Hematopoietic multipotent progenitor cell (in vitro differentiated cells): ENCODE data around the gene FBXO17. TPM values are rescaled to one million over a fixed set of nuclear protein-coding genes. Genes with fewer than 3 reads are reported as not detected.

Experiments
- DNase-seq, 3 donors: peaks; one replicate each; pipeline ENCODE4 v3.0.0-alpha.2; 2011 to 2015; ENCODE audit warnings: low read depth in 2 of 3, low spot score in 2 of 3
- total RNA-seq: library from RNA; depleted of rRNA; stranded (reverse); fragments of >200 nt; gene quantifications from one replicate; pipeline ENCODE4 v1.2.3, GENCODE V29; 2012

Gene FBXO17
- total RNA-seq, 1 donor, result 0.27 TPM

DNA sequence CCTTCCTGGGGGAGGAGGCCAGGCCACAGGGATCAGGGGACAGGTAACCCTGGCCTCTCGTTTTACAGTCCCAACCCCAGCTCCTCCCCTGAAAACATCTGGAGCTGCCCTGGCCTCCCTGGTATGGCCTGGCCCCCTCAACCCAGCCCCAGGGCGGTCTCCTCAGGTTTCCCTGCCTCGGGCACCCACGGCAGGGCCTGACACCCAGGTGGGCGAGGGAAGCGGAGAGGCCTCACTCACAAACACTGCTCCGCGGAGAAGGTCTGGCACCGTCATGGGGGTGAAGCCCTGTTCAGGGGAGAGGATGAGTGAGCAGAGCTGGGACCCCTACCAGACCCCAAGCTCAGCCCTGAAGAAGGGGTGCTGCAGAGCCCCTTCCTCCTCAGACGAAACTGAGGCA is 57.0 kb downstream of the FBXO17 start:
- no peak for DNase-seq

DNA sequence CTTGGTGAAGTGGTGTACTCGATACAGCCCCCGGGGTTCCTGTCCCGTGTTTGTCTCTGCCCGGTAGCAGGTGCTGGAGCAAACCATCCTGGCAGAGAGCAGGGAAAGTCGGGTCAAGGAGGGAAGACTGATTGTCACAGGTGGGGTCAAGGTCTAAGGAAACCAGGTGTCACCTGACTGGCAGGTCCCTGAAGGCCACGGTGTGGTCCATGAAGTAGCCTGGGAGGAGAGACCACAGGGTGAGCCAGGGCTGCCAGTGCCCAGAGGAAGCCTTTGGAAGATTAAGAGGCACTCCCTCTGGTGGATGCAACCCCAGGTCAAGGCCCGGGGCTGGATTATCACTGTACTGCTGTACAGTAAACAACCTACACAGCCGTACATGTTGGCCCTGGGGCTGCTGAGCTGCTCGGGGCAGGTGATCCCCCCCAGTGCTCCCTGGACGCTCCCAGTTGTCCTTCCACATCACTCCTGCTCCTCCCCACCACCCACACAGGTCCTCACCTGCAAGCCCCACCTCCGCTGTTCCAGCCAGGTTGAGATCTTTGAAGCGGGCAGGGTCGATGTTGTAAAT is 57.5 kb downstream of the FBXO17 start:
- DNase-seq, result no peak

DNA sequence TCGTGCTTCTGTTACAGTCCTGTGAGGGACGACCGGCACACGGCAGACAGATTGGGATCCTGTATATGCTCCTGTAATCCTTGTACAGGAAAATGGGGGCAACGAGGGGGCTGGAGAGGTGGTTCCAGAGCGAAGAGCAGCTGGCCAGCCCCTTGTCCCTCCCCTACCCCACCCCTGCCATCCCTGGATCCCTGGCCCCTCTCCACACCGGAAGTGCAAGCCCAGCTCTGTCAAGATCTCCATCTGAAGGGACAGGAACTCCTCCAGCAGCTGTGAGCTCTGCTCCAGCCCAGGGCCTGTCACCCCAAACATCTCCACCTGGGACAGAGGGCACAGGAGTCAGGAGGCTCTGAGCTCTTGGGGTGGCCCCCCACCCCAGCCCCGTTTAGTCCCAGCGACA is 58.0 kb downstream of the FBXO17 start:
- no peak for DNase-seq

DNA sequence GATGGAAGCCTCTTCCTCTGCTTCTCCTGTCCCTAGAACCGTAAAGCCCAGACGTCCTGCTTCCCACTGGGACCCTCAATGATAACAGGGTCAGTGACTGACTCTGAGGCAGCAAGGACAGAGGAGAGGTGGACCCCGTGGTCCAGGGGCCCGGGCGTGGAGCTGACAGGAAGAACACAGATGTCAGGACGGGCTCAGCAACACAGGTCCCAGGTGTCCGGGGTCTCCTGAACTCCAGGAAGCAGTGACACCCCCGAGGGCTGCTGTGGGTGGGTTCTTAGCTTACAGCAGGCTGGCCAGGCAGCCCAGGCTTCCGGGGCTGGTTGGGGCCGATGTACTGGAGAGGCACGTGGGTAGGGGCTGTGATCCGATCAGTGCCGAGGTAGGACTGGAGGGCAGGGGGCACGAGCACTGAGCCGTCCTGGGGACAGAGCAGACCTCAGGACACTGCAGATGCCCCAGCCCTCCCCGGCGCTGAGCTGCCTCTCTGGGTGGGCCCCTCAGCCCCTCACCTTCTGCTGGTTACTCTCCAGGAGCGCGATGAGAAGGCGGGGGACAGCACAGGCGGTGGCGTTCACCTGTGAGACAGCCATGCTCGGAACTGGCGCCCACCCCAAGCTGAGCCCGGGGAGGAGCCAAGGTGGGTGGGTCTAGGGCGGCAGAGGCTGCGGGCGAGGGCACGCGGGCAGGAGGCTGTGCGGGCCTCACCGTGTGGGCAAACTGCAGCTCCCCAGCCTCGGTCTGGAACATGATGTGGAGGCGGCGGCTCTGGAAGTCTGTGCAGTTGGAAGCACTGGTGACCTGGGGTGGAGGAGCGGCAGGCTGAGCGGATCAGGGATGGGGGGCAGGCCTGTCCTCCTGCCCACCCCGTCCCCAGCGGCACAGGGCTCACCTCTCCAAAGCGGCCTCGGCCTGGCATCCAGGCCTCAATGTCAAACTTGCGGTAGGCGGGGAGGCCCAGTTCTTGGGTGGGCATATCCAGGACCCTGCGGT is 59.9 kb downstream of the FBXO17 start:
- DNase-seq, result no peak

DNA sequence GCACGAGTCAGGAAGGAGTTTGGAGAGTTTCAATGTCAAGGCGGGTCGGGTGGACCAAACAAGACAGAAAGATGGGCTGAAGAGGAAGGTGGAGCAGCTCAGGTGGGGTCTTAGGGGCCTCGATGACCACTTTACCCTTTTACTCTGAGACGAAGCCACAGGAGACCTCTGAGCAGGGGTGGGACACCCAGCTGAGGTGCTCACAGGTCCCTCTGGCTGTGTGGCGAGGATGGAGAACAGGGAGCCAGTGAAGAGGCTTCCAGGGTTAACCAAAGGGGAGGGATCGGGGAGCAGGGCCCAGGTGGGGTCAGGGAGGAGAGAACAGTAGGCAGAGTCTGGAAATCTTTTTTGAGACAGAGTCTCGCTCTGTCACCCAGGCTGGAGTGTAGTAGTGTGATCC is 61.6 kb downstream of the FBXO17 start:
- DNase-seq, result no peak

DNA sequence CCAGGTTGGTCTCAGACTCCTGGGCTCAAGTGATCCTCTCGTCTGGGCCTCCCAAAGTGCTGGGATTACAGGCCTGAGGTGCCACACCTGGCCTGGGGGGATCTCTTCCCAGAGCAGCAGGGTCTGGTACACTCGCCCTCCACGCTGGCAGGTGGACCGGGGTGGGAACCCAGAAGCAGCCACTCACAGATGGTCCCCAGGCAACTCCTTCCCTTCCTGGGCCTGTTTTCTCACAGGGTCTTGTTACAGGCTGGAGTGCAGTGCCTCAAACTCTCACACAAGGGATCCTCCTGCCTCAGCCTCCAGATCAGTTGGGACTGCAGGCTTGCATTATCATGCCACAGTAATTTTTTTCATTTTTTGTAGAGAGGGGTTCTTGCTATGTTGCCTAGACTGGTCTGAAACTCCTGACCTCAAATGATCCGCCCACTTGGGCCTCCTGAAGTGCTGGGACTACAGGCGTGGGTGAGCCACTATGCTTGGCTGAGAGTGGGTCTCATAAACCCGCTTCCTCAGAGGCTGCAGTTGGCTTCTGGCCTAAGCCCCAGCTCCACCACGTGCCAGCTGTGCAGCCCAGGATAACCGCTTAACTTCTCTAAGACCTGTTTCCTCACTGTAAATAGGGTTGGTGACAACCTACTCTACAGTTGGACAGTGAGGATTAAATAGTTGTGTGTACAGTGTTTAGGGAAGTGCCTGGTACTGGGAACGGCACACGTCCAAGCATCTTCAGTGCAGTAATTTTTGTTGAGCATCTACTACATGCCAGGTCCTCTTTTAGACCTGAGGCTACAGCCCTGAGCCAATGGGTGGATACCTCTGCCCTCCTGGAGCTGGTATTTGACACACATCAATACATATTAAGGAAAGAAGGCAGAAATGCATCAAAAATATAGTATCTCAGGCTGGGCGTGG is 62.7 kb downstream of the FBXO17 start:
- peak in 2 of 3 donors; percentile 16 to 50 for DNase-seq

DNA sequence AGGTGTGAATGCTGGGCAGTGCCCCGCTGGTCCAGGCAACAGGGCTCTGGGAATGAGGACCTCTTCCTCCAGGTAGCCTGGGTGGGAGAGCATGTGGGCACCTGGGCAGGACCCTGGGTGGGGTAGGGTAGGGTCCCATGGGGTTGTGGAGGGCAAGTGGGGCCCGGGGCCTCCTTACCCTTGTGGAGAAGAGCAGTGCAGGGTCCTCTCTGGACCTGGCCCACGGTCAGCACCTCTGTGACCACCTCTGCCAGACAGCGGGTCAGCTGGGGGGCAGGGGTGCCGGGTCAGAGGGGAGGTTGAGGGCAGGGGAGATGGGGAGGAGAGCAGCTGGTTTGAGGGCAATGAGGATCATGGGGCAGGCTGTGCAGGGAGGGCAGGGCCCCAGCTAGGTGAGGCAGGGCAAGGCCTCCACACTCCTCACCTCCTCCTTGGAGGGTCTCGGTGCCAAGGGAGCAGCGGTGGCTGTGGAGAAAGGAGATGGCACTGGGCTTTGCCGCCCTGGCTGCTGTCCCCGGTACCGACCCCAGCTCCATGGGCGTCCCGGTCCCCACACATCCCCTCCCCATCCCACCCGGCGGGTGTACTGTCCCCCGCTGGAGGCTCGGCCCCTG is 64.0 kb downstream of the FBXO17 start:
- no peak for DNase-seq

DNA sequence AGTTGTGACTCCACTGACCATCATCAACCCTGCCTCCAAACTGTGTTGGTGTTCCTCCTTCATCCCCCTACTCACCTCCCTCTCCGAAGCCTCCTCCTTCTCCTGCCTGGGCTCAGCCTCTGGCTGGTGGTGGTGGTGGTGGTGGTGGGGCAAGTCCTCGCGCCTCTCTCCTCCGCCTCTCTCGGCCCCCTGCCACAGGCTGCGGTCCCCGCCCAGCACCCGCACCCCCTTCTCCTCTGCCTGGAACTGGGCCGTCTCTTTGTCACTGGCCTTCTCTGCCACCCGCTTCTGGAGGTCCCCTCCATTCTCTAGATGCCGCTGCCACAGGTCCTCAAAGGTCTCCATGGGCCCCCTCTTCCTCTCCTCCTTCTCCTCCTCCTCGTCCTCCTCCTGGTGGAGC is 65.1 kb downstream of the FBXO17 start:
- DNase-seq, result no peak

DNA sequence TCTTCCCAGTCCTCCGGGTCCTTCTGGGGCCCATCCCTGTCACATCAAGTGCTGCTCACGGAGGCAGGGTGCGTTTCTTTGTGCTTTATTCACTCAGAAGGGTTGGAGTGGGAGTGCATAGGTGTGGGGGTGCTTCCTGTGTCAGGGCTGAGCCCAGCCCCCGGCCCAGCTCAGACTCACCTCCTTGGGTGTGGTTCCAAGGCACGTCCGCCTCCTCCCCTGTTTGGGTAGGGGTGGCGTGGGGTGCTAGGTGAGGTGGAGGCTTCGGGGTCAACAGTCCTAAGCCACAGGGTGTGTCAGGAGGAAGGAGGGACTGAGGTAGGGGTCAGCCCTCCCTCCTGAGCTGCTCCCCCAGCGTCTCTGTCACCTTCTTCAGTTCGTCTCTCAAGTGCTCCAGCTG is 66.6 kb downstream of the FBXO17 start:
- DNase-seq, result no peak

DNA sequence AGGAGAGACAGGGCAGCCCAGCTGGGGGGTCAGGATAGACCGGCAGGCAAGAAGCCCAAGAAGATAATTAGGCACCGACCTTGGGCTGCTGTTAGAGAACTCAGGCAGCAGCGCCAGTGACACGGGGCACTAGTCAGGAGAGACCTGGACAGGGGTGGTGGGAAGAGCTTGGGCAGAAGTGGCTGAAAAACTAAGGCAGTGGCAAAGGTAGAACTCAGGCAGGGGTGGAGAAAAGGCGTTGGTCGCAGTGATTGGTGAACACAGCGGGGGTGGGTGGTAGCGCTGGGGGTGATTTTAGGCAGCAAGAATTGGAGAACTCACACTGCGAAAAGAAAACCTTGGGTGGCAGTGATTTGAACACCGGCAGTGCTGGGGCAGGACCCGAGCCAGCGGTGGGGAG is 67.9 kb downstream of the FBXO17 start:
- DNase-seq, result no peak

DNA sequence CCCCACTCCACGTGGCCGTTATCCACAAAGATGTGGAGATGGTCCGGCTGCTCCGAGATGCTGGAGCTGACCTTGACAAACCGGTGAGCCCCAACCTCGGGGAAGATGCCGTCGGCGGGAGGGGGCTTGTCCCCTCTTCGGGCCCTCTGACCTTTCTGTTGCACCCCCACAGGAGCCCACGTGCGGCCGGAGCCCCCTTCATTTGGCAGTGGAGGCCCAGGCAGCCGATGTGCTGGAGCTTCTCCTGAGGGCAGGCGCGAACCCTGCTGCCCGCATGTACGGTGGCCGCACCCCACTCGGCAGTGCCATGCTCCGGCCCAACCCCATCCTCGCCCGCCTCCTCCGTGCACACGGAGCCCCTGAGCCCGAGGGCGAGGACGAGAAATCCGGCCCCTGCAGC is 68.3 kb downstream of the FBXO17 start:
- no peak for DNase-seq

DNA sequence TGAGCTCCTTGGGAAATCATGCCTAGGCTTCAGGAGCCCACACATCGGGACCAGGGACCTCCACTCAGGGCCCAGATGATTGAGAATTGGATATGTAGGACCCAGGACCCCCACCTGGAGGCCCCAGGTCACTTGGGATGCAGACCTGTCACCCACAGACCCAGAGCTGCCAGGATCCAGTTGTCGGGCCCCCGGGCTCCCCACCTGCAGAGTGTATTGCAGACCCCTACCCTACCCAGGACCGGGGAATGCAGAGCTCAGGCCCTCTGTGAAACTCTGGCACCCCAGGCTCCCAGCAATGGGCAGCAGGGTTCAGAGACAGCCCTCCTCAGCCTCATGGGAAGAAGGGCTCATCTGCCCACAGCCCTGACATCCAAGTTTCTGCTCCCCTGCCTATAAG is 69.9 kb downstream of the FBXO17 start:
- DNase-seq, result no peak

DNA sequence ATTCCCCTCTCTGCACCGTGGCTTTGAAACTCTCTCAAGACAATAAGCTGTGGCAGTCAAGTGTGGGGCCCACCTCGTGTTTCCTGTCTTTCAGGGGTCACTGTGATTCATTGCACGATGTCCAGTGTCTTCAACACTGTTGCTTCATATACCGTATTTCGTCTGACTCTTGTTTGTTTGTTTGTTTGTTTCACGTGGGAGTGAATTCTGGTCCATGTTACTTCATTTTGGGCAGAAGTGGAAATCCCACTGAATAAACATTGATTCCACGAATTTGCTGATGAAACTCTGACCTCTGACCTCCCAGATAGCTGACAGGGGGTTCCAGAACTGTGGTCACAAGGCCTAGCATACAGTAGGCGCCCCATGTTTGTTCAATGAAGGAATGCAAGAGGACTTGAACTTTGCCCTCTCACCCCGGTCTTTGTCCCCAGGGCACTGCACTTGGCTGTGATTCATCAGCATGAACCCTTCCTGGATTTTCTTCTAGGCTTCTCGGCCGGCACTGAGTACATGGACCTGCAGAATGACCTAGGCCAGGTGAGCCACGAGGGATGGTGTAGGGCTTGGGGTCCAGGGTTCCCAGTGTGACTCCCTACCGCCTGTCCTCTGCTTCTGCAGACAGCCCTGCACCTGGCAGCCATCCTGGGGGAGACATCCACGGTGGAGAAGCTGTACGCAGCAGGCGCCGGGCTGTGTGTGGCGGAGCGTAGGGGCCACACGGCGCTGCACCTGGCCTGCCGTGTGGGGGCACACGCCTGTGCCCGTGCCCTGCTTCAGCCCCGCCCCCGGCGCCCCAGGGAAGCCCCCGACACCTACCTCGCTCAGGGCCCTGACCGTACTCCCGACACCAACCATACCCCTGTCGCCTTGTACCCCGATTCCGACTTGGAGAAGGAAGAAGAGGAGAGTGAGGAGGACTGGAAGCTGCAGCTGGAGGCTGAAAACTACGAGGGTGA is 70.7 kb downstream of the FBXO17 start:
- no peak for DNase-seq

DNA sequence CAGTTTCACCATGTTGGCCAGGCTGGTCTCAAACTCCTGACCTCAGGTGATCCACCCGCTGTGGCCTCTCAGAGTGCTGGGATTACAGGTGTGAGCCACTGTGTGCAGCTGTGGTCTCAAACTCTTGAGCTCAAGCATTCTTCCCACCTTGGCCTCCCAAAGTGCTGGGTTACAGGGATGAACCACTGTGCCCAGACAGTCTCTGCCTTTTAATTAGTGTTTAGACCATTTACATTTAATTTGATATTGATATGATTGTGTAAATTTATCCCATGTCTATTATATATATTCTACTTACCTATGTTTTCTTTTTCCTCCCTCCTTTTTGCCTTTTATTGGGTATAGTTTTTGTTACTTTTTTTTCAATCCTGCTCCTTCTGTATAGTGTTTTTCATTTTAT is 73.9 kb downstream of the FBXO17 start:
- DNase-seq, result no peak

DNA sequence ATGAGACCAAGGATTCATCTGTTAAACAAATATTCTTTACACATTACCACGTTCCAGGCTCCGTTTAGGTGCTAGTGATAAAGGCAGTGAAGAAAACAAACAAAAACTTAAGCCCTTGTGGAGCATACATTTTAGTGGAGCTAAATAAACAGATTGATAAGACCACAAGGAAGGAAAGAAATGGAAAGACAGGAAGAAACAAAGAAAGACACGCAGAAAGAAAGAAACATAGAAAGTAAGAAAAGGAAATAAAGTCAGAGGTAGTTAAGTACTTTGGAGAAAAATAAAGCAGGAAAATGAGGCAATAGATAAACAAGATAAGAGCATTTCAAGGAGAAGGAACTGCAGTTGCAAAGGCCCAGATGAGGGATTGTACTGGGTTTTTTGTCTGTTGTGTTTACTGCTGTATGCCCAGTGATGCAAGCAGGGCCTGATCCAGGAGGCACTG is 74.8 kb downstream of the FBXO17 start:
- DNase-seq, result no peak

DNA sequence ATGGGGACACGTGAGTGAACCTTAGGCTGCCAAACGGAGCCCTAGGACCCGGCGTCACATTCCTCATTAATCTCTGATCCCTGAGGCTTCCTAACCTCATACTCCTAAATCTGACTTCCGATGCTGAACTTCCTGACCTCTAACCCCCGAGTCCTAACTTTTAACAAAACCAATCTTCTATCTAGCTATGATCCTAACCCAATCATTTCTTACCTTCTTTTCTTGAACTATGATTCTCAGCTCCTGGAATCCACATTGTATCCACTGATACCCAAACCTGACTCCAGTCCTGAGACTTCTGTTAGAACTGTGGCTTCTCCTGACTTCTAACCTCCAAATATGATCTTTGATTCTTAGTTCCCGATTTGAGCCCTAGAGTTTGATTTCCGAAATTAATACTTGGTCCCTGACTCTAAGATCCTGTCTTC is 75.3 kb downstream of the FBXO17 start:
- DNase-seq, result no peak

DNA sequence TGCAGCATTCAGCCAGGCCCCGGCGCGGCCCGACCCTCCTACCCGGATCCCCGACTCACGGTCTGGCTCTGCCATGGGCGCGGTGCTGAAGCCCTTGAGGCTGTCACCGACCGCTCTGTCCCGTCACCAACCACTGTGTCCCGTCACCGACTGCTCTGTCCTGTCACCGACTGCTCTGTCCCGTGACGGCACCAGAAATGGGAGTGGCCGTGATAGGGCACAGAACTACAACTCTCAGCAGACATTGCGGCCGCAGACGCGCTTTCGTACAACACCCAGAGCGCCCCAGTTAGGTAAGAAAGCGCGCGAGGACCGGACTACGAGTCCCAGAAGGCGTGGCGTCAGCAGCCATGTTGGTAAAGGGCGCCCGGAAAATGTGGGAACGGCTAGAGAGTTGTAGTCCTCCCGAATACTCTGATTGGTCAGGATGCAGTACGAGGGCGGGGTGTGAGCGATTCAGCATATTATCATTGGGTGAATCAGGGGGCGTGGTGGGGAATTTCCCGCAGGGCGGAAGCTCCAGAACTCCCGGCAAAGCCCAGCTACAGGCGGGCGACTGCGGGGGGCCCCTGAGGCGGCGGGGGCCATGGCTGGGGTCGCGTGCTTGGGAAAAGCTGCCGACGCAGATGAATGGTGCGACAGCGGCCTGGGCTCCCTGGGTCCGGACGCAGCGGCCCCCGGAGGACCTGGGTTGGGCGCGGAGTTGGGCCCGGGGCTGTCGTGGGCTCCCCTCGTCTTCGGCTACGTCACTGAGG is 75.9 kb downstream of the FBXO17 start, which contains the start of the genes NFKBIB and SIRT2:
Gene NFKBIB (plus strand): TSS at position 523 of the 755 bp plus-strand sequence. CDS start 64 bp downstream, at position 587.
Gene SIRT2 (minus strand): TSS at position 172 of the 755 bp plus-strand sequence. CDS start 97 bp downstream, at position 75.
- peak; percentile 94 to 100 (median 100) for DNase-seq

DNA sequence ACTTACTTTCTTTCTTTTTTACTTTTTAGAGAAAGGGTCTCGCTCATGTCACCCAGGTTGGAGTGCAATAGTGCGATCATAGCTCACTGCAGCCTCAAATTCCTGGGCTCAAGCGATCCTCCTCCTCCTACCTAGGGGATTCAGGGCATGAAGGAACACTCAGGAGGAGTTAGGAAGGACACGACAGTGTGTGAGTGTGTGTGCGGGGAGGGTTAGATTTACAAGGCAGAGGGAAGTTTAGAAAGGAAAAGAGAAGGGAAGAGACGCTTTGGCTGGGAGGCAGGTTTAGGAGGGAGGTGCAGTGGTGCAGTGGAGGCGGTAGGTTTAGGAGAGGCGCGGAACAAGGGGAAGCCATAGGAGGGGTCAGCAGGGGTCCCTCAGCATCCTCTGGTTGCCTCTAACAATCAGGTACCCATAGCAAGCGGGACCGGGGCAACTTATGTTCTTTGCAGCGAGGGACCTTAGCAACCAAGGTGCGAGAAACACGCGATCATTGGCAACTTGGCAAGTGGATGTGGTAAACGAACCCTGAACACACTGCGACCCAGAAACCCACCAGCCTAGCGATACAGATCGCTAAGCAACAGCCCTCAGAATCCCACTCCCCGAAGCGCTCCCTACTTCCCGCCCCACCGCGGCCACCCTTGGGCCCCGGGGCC is 76.6 kb downstream of the FBXO17 start:
- no peak for DNase-seq
